ENCODE results near the gene ATF2.

Gene ATF2, protein sequence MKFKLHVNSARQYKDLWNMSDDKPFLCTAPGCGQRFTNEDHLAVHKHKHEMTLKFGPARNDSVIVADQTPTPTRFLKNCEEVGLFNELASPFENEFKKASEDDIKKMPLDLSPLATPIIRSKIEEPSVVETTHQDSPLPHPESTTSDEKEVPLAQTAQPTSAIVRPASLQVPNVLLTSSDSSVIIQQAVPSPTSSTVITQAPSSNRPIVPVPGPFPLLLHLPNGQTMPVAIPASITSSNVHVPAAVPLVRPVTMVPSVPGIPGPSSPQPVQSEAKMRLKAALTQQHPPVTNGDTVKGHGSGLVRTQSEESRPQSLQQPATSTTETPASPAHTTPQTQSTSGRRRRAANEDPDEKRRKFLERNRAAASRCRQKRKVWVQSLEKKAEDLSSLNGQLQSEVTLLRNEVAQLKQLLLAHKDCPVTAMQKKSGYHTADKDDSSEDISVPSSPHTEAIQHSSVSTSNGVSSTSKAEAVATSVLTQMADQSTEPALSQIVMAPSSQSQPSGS

DNA sequence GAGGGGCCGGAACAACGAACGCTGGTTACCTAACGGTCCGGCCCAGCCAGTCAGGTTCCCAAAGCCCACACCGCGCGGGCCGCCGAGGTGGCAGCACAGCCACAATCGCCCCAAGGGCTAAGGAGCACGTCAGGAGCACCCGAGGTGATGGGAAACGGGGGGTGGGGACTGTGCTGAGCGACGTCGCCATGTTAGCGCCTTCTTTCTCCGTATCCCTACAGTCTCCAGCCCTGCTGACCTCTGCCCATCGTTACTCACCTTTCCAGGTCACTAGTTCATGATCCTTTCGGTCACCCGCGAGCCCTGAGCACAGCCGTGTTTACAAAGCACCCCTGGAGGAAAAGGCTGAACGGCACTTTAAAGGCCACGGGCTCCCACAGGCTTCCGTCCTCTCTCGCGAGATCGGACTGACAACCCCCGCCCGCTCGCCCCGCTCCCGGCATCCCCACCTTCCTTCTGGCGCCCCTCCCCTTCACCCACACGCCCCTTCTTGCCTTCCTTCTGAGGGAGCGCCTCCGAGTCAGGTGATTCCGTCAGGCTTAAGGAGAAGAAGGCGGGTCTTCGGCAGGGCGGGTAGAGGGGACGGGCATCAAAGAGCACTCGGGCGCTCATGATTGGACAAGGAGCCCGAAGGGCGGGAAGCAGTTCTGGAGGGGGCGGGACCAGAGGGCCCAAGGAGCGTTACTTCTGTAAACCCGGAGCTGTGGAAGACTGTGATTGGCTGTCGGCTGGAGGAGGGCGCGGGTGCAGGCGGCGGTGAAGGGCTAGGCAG lies at the start of gene ATF2:
TSS of gene ATF2 (minus strand) at position 412 of the 772 bp plus-strand sequence. CDS start 31,760 bp downstream, outside the sequence.
- DNase-seq = peak; percentile 96

DNA sequence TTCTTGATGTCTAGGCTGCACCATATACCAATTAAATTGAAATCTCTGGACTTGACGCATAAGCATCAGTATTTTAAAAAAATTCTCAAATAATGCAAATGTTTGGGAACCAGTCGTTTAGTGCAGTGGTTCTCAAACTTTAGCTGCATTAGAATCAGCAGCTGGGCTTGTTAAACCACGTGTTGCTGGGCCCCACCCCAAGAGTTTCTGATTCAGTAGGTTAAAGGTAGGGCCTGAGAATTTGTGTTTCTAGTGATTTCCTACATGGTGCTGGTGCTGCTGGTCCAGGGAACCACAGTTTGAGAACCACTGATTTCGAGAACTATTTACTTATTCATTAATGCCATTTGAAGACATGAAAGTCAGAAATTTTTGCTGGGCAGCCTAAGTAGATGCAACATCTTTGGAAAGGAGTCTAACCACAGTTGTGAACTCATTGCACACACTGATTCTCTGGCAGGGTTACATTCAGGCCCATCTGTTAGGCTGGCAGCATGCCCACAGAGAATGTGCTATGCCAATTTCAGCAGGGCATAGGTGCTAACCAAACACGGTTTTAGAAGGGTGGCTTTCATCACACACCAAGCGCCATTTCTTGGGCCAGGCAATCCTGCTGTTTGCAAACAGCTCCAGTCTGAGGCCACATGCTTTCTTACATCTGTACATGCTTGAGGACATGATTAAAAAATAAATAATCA lies 39.9 kb upstream of the ATF2 start:
- no peak for DNase-seq

DNA sequence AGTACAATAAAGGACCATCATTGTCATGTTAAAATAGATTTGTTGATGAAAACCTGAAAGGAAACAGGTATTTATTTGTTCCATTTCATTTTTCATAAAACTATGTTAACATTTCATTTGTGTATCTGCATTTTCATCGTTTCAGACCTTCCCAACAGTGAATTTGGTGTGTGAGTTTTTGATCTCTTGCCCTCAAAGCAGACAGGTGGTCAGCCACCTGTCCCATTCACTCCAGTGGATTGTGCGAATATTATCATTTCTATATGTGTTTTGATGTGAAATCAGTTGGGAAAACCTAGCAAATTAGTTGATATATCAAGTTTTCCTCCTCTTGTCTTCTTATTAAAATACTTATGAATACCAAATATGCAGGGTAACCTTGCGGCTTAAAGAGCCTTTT lies 38.9 kb upstream of the ATF2 start:
- no peak for DNase-seq

DNA sequence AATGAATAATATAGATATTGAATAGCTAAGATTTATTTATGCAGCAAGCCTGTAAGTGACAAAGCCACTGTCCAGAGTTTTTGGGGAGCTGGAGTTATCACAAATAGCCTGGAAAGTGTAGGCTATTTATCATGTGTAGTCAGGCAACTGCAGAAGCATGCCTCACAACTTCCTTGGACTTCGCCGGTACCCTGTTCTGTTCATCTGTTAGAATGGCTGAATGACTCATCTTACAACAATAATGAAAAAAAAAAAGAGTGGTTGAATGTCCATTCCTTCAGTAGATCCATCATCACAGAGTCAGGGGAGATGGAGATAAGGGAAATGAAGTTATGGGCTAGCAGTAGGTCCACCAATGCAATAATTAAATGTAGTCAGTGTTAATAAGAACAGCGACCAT lies 37.5 kb upstream of the ATF2 start:
- DNase-seq = no peak

DNA sequence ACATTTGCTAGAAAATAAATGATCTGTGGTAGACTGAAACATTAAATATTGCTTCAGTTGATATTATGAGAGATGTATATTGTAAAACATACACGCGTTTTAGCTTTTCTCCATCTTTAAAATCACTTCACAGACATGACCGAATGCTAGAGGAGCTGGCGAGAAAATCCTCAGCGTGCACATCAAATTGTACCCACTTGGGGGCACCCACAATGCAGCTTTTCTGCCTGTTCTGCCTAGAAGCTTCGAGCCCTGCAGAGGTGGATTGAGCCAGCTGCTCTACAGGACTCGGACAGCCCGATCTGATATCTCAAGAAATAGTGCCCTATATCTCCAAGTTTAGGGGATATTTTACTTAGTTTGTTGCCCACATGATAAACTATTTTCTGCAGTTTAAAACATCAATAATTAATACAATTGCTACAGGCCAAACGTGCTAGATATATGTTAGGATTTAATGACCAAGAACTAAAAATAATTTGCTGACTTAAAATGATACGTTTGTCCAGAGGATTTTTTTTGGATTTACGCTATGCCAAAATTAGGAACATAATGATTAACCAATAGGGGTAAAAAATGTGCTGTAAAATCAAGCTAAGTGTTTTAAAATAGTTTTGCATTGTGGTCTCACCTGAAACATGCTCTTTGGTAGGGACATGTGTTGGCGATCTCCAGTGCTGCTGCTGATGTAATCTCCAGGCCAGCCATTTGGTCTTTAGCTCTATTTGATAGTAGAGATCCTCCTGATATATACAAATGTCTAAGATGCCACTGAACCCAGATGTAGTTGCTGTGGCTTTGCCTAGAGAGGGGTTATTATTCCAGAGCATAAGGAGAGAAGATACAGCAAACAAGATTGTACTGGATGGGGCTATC lies 35.9 kb upstream of the ATF2 start:
- peak; percentile 73 for DNase-seq

DNA sequence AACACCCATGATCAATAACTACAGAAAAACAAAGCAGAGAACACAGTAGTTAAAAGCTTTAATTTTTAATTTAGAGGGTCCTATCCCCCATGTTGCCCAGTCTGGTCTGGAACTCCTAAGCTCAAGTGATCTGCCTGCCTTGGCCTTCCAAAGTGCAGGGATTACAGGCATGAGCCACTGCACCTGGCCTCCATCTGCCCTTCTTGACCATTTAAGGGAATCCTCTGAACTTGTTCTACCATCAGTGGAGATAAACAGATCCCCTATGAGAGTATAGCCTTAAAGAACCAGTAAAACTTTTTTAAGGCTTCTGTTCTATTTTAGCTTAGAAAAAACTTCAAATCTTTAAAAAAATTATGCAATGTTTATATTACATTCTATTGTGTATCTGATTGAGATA lies 27.0 kb upstream of the ATF2 start:
- no peak for DNase-seq

DNA sequence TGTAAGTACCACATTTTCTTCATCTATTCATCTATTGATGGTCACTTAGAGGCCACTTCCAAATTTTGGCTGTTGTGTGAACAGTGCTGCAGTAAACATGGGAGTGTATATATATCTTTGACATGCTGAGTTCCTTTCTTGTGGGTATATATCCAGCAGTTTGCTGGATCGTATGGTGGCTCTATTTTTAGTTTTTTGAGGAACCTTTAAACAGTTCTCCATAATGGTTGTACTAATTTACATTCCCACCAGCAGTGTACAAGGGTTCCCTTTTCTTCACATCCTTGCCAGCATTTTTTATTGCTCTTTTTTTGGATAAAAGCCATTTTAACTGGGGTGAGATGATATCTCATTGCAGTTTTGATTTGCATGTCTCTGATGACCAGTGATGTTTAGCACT lies 20.8 kb upstream of the ATF2 start:
- no peak for DNase-seq

DNA sequence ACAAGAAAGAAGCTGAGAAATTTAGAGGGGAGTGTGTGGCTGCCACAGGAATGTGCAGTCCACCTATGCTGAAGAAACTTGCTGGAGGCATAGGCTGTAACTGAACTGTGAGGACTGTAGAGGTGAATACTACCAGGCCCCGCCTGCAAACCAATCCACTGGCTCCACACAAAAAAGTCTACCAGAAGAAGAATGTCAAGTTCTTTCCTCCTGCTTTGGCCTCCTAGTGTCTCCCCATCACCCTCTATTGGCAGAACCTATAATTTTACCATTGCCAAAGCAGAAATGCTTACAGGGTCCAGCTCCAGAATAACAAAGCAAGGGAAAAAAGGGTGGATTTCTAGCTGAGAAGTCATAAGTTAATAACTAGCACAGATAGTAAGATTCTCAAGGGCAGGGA lies 19.4 kb upstream of the ATF2 start:
- DNase-seq = no peak

DNA sequence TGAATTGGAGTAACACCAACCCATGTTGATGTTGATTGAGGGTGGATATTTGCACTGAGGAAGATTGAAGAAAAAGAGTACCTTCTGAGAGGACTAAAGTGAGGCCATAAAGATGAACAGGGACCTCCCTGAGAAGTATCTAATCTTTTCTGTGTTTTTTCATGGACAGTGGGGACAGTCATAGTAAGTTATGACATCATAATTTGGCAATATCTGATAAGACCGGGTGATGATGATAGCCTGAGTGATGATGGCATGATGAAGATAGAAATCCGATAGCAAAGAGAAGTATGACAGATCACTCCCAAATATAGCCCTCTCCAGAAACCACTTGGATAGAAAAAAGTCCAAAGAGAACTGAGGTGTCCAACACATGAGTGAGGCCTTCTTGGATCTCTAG lies 15.7 kb upstream of the ATF2 start:
- no peak for DNase-seq

DNA sequence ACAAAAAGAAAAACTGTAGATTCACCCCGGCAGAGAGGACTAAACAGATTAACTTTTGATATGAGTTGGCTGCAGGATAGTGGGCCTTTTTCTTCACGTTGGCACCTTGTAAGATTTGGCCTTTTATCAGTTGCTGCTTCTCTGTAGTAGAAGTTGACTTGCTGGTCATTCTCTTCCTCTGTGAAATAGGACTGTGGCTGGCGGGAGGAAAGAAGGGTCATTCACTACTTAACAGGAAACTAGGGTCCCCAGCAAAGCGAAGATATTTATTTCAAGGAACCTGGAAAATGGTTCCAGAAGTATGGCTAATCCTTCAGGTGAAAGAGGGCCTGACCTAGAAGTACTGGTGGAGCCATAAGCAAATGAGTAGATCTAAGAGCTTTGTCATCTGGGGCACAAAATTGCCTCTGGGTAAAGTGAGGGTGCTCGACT lies 13.9 kb upstream of the ATF2 start:
- DNase-seq = no peak

DNA sequence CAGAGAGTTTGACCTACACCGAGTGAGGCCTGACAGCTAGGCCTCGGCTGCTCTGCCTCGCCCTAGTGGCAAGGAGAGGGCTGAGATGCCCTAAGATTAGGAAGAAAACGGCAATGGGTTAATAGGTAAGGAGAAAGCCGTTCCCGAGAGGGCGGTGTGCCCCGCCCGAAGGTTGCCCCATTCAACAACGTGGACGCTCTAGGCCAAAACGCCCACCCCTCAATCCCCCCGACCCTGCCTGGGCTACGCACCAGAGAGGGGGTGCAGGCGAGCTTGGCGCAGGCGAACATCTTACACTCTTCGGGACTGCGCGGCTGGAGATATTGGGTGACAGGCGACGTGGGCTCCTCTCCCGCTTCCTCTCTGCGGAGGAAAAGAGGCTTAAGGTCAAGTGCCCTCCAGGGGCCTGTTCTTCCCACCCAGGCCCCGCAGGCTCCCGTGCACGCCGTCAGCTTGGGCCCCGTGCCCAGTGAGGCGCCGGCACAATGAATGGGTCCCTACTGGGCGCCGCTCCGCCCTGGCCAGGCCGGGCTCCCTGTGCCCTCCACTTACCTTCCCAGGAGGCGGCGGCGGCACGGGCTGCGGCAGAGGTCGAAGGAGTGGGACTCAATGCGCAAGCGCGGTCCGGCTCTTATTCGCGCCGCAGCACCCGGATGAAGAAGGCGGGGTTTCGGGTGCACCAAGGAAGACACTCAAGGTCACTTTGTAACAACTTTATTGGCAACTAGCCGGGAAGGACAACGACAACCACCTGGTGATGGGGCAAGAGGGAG lies 13.3 kb upstream of the ATF2 start, which contains the start of gene ATP5MC3:
TSS of gene ATP5MC3 (minus strand) at position 607 of the 773 bp plus-strand sequence. CDS start at position 290, 317 bp downstream.
- DNase-seq = peak; percentile 96

DNA sequence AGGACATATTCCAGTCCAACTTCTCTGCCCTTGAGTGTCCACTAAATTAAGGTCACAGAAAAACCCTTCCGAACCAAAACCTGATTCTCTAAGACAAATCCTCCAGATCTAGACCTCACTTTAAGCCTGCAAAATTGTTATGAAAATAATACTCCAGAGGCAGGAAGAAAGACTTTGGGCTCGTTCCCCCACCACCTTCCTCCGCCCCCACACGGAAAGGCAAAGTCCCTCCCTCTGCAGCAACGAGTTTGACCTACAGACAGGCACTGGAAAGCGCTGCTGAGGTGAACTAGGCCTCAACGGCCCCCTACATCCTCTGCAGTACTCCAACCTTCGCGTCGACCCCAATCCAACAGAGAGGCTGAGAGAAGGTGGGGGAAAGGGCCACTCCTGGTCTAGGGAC lies 12.7 kb upstream of the ATF2 start:
- DNase-seq = peak; percentile 81

DNA sequence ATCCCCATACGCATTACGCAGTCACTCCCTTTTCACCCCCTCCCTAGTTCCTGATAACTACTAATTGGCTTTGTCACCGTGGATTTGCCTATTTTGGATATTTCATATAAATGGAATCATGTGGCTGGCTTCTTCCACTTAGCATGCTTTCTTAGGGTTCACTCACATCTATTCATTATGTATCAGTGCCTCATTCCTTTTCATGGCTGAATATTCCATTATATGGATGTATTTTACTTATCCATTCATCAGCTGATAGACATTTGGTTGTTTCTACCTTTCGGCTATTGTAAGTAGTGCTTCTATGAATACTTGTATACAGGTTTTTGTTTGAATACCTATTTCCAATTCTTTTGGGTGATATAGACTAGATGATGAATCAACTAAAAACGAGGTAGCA lies 8.6 kb upstream of the ATF2 start:
- no peak for DNase-seq

DNA sequence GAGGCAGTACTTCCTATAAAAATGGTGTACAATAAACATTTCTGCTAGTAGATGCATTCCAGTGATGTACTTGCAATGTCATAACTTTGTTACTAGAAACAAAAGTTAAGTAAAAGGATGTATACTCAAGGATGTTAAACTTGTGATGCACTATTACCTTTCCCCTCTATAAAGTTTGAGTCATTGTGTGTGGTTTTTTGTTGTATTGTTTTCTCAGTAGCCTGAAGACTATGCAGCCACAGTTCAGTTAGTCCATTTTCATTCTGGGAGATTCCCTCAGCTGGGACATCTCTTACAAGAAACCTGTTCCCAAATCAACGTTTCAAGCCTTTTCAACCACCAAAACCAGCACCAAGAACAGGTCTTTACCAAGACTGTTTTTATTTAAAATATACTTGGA lies 7.9 kb upstream of the ATF2 start:
- DNase-seq = no peak

DNA sequence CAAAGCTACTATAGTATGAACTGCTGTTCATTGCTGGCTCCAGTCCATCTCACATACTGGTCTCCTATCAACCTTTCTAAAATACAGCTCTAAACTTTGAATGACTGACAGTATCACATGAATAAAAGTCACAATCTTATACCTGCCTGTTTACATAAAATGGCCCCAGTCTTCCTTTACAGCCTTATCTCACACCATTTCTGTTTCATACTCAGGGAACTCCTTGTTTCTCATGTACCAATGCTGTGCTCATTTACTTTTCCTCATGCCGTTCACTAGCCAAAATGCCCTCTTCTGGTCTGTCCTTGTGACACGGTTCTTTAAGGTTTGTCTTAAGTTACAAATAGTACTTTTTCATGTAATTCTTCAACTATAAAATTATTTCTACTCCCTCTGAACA lies 7.3 kb upstream of the ATF2 start:
- DNase-seq = no peak

DNA sequence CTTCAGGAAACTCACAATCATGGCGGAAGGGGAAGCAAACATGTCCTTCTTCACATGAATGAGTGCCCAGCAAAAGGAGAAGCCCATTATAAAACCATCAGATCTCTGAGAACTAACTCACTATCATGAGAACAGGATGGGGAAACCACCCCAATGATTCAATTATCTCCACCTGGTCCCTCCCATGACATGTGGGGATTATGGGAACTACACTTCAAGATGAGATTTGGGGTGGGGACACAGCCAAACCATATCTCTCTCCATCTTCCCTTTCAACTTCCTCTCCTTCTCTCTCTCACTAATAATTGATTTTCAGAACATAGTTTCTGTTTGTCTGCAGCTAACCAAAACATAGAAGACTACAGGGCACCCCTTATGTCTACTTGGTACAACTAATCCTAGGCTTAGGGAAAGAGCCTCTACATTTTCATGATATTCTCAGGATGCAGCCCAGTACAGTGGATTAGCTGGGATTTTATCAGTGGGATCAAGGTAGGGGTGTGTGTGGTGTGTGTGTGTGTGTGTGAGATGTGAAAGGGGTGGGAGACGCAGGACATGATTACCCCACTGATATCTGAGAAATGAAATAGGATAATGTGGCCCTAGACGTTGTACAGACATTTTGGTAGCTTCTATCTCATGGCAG lies 2.8 kb upstream of the ATF2 start:
- DNase-seq = no peak

DNA sequence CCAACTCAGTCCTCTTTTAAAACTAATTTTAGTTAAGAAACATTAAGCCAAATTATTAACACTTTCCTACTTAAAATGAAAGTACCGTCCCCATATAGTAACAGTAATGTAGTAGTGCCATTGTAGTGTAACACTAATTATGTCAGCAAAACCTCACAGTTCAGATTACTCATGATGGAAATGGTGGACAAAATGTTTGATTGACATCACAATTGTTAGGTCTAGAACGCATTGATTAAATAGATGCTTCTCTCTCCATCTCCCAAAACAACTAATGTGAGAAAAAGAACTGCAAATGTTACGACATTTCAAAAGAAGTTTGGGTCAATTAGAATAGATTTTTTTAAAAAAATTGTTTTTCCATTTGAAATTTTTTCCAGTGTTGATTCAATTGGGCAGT lies 1.2 kb upstream of the ATF2 start:
- no peak for DNase-seq

DNA sequence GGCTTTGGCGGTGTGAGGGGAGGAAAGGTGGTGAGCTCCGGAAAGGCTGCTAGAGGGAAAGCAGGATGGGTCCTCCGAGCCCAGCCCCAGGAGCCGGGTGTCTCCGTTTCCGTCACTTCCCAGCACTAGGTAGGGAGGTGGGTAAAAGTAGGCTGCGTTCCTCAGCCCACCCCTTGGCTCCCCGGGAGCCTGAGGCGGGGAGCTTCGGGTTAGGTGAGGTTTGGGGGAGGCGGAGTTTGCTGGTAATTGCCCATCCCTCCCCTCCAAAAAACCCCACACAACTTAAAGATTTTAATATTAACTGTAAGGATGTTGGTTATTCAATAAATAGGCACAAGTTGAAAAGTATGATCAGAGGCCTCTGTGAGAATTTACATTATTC lies 552 bp upstream of the ATF2 start:
- DNase-seq = no peak

DNA sequence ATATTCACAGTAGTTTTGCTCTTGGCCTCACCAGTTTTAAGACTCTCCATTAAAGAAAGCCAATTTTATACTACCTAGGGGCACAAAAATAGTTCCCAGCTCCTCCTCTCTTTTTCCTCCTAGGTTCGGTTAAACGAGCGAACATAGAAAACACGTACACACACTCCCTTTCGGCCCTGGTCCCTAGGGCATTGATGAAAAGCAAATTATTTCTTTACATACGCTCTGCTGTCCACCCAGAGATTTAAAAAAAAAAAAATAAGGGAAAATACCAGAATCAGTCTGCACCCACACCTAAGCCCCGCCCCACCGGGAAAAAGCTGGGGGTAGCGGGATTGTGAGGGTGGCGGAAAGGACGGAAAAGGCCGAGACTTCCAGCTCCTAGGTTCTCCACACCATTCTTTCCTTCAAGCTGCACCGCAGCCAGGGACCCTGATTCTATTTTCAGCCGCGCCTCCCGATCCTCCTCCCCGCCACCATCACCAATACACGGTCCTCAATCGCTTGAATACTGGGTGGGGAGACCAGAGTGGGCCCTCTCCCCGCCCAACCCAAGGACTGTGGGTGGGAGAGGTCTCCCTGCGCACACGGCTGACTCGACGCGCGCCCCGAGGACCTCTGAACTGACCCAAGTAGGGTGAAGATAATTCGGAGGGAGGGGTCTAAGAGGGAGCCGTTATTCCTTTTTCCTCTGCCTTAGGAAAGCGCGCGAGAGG lies 769 bp downstream of the ATF2 start:
- no peak for DNase-seq

DNA sequence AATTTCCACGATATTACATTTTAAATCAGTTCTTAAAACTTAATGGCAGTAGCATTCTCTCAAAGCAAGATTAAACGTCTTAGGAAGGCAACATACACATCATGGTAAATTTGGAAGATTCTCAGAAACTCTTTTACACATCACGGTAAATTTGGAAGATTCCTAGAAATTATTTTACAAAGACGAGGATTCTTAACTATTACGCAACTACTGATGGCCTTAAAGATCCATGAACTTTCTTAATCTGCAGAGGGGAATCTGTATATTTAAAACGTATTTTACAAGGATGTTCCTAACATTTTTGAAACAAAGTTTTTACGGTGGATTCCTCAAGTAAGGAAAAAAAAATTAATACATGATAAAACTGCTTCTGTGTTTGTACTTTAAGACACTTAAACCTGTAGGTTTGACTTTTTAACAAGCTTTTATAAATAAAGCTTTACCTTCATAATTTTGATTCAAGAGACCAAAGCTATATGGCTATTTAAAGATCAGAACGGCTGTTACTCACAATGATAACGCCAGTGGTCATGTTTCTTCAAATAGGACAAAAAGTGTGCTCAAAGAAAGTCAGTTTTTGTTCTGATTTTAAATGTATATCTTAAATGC lies 1.7 kb downstream of the ATF2 start:
- DNase-seq = no peak
